GM18951 (cell line): ENCODE data around the gene SCRN1.
A peak's percentile ranks its signal among the peaks of the same experiment; 100 is the strongest.

Source experiments
- POLR2A ChIP-seq: IDR thresholded peaks from 4 replicates; pipeline ENCODE4 v1.6.1; 2011; ENCODE audit warnings: mild to moderate bottlenecking; ENCODE audit not compliant: insufficient read length, insufficient read depth; ENCODE audit errors: extremely low read depth
- in situ Hi-C: fragments of 300-500 bp; cut with MboI; formaldehyde crosslinking; loops from one replicate; pipeline ENCODE4 v1.12.0; 2022; ENCODE audit warnings: low sequenced_read_pairs, mixed read lengths, inconsistent platforms; ENCODE audit not compliant: unreplicated experiment

Gene SCRN1

DNA sequence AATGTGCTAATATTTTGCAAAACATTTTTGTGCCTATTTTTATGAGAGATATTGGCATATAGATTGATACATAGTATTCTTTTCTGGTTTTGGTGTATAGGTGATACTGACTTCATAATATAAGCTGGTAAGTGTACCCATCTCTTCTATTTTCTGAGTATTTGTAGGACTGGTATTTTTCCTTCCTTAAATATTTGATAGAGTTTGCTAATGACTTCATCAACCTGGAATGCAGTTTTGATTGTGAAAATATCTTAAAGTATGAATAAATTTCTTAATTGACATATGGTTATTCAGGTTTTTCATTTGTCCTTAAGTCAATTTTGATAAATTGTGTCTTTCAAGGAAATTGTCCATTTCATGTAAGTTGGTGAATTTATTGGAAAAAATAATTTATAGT, 6.1 kb upstream of the SCRN1 start:
- in situ Hi-C loops = no loop called here
- TF ChIP-seq POLR2A = no peak

DNA sequence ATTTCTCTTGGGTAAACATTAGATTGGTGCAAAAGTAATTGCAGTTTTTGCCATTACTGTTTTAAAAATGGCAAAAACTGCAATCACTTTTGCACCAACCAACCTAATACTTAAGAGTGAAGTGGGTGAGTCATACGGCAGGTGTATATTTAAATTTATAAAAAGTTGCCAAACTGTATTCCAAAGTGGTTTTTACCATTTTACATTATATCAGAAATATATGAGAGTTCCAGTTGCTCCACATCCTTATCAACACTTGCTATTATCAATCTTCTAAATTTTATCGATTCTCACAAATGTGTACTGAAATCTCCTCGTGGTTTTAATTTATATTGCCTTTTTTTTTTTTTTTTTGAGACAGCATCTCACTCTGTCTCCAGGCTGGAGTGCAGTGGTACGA, 3.5 kb upstream of the SCRN1 start:
- TF ChIP-seq POLR2A = no peak
- in situ Hi-C loops = no loop called here

DNA sequence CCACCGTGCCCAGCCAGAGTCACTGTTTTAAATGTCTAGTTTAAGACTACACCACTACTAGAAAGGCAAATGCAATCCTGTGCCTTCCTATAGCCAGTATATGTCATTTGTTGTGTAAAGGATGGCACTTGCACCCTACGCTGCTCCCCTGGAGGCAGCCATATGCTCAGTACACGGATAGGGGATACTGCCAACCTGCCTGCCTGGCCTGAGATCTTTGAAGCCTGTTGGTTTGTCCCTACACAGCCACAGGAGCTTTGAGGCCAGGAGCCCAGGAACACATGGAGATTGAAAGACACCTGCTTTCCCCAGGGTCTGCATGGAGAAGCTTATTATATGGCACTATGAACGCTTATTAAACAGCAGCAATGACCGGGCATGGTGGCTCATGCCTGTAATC, 2.3 kb upstream of the SCRN1 start:
- in situ Hi-C loops = no loop called here
- no peak for TF ChIP-seq POLR2A

DNA sequence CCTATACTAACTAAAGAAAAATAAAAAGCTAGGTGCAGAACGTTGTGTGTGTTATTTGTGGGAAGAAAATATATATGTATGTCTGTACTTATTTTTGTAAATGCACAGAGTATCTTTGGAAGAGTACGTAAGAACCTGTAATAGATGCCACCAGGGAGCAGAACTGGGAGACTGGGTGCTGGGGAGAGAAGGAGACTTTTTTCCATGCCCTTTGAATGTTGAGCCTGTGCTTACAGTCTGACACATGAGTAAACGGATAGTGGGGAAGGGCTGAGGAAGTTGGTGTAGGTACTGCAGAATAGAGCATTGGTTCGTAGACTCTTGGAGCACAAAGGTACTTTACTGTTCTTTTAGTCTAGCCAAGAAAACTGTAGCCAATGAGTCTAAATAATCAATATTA, 1.3 kb upstream of the SCRN1 start:
- TF ChIP-seq POLR2A = no peak
- in situ Hi-C loops = no loop called here

DNA sequence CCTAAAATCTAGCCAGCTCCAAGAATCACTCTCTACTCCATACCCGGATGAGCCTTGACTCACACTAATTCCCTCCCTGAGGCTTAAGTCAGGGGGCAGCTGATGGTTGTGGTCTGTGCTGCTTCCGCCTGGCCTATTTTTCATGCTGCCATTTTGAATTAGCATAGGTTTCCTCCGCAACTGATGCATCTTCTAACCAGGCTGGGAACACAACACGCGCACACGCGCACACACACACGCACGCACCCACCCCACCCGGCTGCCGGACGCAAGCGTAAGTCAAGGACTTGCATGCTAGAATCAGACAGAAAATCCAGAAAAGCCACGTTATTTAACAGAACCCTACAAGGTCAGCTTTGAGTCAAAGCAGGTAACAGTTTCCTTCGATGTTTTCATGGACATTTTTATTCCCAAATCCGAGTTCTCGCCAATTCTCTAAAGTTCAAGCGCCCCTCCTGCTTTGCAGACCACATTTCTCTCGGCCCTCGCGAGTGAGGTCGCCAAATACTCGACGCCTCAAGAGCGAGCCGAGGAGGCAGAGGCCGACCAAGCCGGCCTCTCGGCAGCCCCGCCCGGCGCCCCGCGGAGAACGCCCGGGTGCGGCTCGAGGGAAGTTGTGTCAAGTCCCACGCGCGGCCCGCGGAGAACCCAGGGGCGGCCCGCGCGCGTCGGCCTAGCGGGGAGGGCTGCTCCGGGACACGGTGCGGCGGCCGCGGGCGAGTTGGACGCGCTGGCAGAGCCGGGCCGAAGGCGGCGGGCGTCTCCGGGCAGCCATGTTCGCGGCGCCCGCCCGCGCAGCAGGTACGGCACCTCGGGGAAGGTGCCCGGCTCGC, 961 bp downstream of the SCRN1 start:
- in situ Hi-C loops = no loop called here

DNA sequence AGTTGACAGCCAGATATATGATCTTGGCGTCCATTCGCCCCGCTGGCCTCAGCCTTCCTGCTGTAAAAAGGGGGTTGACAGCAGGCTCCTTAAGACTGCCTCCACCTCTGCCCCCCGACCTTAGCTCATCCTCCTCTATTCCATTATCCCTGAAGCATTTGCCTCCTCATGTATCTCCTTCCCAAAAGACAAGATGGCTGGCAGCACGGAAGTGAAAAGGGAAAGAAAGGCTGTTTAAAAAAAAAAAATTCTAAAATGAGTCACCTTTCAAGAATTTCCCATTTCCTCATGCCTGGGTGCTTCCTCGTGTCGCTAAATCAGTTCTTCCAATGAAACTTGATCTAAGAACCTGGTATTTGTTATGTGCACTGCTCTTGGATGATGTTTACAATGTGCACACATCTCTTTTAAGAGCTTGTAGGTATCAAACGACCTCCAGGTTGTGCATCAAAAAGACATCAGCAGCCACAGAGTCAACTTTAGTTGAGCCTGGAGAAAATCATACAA, 1.7 kb downstream of the SCRN1 start:
- no peak for TF ChIP-seq POLR2A
- in situ Hi-C loops = no loop called here

More for the DNA sequence above, 961 bp downstream of the SCRN1 start:
- TF ChIP-seq POLR2A = peak; percentile 56

DNA sequence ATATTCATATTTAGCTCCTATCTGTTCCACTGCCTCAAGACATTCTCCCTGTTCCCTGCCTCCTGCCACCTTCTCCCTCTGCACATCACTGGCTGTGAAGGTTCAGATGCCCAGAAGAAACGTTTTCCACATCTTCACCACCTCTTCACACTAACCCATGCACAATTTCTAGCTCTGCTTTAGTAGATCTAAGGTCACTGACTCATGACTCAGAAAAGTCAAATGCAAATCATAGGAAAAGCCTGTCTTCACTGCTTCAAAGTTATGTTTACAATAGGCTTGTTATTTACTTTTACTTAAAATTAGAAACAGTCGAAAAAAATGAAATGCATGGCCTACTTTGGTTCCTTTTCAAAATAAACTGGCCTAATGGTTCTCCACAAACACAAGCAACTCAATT, 2.5 kb downstream of the SCRN1 start:
- in situ Hi-C loops = no loop called here
- no peak for TF ChIP-seq POLR2A

DNA sequence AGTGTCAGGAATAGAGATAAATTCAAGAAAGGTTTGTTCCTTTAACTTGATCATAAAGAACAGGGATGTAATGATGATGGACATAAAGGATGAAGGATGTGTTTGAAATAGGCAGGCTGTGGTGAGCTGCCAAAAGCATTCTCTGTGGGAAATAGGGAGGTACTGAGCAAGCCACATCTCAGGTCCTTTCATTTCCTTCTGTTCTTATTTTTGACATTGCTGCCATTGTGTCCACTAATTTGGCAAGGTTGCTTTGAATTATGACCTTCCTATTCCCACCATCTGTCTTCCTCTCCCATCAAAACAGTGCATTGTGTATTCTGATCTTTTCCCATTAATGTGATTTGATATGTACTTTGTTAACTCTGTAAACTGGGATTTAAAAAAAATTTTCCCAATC, 9.4 kb downstream of the SCRN1 start:
- TF ChIP-seq POLR2A = no peak
- in situ Hi-C loops = no loop called here

DNA sequence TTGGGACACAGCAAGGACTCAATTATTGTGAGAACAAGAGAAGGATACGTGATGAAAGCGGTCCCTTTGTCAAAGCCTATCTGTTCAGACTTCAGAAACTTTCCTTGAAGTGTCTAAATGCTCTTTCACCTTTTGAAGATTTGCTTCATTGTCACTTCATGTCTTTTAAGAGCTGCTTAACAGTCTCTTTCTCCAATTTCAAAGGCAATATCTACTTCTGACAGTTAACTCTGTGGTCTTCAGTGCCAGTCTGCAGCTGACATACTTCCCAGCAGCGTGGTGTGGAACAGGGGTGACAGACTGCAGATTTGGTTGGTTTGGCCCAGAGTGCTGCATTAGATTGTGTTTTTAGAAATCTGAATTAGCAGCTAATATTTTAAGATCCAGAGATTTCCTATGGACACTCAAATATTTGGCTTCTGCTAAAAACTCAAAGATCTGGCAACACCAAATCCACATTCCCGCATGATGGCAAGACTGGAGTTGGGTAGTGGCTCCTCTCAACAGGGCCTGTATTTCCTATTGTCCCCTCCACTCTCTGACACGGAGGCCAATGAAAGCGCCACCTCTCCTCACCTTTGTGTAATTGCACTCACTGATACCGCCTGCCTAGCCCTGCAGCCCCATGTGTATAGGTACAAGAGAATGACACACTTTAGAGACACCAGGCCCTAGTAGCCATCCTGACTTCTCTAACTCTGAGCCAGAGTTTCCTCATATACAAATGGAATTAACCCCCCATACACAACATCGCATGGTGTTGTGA, 11.5 kb downstream of the SCRN1 start:
- no peak for TF ChIP-seq POLR2A
- in situ Hi-C loops = no loop called here

DNA sequence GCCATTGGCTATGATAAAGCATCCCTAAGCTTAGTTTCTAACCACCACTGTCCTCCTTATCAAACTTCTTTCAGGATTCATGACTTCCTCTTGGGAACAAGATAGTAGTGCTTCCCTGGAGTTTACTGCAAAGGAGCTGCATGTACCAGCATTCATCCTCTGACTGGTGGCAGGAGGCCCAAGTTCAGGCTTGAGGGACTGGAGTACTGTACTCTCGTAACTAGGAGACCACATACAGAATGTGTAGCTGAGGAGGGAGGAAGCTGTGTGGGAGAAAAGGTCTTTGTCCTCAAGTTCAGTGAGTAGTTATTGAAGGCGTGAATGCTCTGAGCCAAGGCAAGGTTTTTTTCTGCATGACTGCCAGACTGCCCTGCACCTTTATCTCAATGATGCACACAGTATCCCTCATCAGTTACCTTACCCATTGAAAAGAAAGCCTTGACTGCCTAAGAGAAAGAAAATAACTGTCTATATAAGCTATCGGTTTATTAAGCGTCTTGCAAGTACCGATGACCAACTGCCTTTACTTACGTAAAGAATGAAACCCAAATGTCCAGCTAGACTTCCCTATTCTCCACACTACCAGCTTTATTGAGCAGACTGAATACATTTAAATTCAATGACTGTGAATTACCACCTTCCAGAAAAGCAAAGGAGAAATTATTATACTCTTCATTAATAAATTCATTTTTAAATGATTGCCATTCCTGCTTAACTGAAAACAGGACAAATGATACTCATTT, 12.8 kb downstream of the SCRN1 start:
- no peak for TF ChIP-seq POLR2A
- in situ Hi-C loops = no loop called here

DNA sequence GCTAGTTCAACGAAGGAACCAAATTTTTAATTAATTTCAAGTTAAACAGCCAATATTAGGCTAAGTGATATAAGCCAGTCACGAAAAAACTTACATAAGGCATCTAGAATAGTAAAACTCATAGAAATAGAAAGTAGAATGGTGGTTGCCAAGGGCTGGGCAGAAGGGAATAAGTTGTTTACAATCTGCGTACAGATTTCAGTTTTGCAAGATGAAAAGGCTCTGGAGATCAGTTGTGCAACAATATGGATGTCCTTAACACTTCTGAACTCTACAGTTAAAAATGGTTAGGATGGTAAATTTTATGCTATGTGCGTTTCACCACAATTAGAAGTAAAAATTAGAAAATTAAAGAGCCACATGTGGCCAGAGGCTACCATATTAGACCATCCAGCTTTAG, 13.3 kb downstream of the SCRN1 start:
- no peak for TF ChIP-seq POLR2A
- in situ Hi-C loops = no loop called here

DNA sequence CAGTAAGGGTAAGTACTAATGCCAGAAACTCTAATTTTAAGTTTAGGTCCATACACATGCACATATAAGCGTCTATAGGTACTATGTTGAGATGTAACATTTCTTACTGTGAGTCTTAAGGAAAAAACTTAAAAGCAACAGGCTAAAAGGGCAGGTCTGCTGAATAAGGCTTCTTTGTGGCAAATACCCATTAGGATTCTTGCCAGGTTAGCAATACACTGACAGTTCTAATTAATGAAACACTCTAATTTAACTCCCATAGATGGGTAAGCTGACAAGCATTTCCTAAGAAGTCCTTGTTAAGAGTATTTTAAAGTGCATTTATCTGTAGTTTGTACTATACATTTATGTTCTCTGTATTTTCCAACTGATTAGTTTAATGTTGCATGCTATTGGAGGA, 14.0 kb downstream of the SCRN1 start:
- in situ Hi-C loops = no loop called here
- TF ChIP-seq POLR2A = no peak

DNA sequence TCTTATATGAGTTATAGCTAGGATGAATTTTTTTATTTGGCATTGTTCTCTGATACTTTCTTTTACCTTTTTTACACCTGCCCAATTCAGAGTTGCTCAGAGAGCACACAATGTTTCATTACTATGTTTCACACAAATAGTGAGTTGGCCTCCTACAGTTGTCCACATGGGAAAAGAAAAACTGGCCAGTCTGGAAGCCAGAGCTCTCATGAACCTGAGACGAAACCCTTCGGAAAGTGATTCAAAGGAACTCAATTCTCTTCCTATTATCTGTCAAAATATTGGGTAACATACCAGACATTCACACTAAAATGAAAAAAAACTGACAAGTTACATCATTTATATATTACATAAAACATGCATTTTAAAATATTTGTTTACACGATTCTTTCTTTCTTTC, 15.3 kb downstream of the SCRN1 start:
- TF ChIP-seq POLR2A = no peak
- in situ Hi-C loops = no loop called here
